BJ (cell line): ENCODE results near the gene ULBP3. TPM values are rescaled to one million over a fixed set of nuclear protein-coding genes. Genes with fewer than 3 reads are reported as not detected.

Experiments used
- polyA plus RNA-seq: library from polyadenylated mRNA; depleted of rRNA; stranded (reverse); fragments of >200 nt; gene quantifications from 2 replicates; pipeline ENCODE4 v1.2.3, GENCODE V29; 2011; rRNA removed

Gene ULBP3
- polyA plus RNA-seq, 1 experiment, result 6.0 TPM

Other genes starting within 250 kb of the ULBP3 start
- 26.3 and 32.6 TPM in 2 replicates for gene LRP11, start 204.8 kb downstream of the ULBP3 start, polyA plus RNA-seq
- gene RAET1E, start 171.0 kb downstream of the ULBP3 start, polyA plus RNA-seq, result 0.22 and 0.31 TPM in 2 replicates
- gene RAET1G, start 146.0 kb downstream of the ULBP3 start, polyA plus RNA-seq, result 0.77 and 1.1 TPM in 2 replicates
- gene ULBP2, start 127.1 kb downstream of the ULBP3 start, polyA plus RNA-seq, result 15.1 and 22.8 TPM in 2 replicates
- 2.6 TPM in 2 replicates for gene ULBP1, start 105.2 kb downstream of the ULBP3 start, polyA plus RNA-seq
- not detected in 2 replicates for gene RAET1L, start 43.6 kb downstream of the ULBP3 start, polyA plus RNA-seq
- 0.05 and 0.11 TPM in 2 replicates for gene PPP1R14C, start 73.9 kb upstream of the ULBP3 start, polyA plus RNA-seq